NB4 (cell line): ENCODE data around the gene TRERF1.

ENCODE experiments used
- DNase-seq: peaks from one replicate; pipeline ENCODE4 v3.0.0; 2010; ENCODE audit warnings: low read depth
- H3K4me3 ChIP-seq: one replicate; pipeline ENCODE4 v1.5.1; 2011; ENCODE audit warnings: mild to moderate bottlenecking, low read depth, low read length, moderate library complexity
- MYC ChIP-seq: IDR thresholded peaks from 2 replicates; pipeline ENCODE4 v1.6.1; 2011; ENCODE audit warnings: low read depth, low read length
- POLR2A ChIP-seq: IDR thresholded peaks from 2 replicates; pipeline ENCODE4 v1.6.1; 2011; ENCODE audit warnings: mild to moderate bottlenecking; ENCODE audit not compliant: insufficient read length; ENCODE audit errors: extremely low read depth
- TF ChIP-seq, protein P1 (sequence below): IDR thresholded peaks from one replicate; pipeline ENCODE4 v1.5.1; 2012; ENCODE audit warnings: low read depth, low read length
- TF ChIP-seq, protein P2 (sequence below): IDR thresholded peaks from 2 replicates; pipeline ENCODE4 v1.6.1; 2011; ENCODE audit warnings: low read depth, low read length

Gene TRERF1

DNA sequence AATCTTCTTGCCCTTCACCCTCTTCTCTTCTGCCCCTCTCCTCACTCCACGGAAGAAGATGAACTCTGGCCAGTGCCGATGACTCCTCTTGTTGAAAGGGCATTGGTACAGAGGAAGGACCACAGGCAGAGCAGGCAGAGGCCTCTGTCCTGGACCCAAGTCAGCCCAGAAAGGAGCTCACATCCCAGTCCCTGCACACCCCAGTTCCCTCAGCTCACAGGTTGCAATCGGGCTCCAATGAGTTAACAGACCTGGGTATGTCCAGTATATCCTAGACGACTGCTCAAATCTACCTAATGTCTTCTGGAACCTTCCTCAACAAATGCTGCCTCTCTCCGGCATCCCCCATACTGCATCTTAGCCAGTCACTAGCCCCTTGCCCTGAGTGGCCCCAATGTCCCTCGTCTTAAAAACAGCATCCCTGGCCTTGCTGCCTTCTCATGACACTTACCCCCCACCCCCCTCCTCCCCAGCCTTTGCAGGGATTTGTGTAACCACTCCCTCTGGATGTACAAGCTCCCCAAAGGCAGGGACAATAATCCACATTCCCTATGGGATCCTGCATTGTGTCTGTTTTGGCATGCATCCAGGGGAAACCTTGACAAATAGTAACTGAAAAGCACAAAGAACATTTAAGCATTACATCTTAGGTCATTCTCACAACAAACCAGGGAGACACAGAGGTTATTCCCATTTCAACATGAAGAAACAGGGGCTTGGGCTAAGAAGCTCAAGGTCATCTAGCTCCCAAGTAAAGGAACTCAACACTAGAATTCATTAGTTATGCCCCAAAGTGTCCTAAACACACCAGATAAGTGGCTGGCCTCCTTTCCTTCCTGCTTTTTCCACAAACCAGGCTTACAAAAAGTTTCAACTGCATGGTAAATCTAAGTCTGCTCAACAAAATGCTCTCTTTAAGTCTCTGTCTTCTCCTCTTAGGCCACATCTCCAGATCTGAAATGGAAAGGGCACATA lies 45.1 kb downstream of the TRERF1 start:
- TF ChIP-seq POLR2A (no peak), MYC (no peak)
- TF ChIP-seq, protein P1, sequence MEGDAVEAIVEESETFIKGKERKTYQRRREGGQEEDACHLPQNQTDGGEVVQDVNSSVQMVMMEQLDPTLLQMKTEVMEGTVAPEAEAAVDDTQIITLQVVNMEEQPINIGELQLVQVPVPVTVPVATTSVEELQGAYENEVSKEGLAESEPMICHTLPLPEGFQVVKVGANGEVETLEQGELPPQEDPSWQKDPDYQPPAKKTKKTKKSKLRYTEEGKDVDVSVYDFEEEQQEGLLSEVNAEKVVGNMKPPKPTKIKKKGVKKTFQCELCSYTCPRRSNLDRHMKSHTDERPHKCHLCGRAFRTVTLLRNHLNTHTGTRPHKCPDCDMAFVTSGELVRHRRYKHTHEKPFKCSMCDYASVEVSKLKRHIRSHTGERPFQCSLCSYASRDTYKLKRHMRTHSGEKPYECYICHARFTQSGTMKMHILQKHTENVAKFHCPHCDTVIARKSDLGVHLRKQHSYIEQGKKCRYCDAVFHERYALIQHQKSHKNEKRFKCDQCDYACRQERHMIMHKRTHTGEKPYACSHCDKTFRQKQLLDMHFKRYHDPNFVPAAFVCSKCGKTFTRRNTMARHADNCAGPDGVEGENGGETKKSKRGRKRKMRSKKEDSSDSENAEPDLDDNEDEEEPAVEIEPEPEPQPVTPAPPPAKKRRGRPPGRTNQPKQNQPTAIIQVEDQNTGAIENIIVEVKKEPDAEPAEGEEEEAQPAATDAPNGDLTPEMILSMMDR, result no peak
- TF ChIP-seq, protein P2, sequence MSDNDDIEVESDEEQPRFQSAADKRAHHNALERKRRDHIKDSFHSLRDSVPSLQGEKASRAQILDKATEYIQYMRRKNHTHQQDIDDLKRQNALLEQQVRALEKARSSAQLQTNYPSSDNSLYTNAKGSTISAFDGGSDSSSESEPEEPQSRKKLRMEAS, result no peak
- DNase-seq, result no peak
- no peak overlapping the region for H3K4me3 ChIP-seq

DNA sequence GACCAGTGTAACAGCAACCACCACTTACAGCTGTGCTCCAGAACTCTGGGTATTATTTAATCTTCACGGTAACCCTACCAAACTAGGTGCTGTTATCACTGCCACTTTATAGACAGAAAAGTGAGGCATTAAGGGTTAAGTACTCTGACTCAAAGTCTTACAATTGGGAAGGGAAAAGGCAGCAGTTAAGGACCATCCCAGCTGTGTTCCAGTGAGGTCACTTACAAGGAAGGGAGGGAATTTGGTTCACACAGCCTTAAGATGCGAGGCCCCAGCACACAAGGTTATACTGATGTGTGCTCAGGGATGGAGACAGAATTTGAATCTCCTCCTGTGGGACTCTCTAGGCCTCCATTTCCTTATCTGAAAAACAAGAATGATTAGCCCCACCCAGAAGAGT lies 46.7 kb downstream of the TRERF1 start:
- no peak for TF ChIP-seq POLR2A
- TF ChIP-seq, protein P1, result no peak
- TF ChIP-seq, protein P2, result no peak
- no peak for TF ChIP-seq MYC
- no peak overlapping the region for H3K4me3 ChIP-seq
- no peak for DNase-seq

DNA sequence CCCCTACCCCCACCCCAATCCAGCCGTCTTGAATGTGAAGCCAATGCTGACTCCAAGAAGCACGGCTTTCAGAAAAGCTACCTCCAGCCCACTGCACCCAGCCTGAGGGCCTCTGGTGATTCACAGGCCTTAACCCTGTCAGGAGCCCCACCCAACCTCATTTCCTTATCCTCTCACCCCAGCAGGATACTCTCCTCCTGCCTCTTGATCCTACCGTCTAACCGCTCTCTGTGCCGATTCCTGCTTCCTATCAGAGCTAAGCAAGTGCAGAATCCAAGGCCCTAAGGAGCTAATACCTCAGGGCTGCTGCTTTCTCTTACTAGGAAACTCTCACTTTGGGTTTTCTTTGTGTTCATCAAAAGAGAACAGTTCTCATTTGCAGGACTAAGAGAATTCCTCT lies 47.2 kb downstream of the TRERF1 start:
- no peak overlapping the region for H3K4me3 ChIP-seq
- TF ChIP-seq, protein P2, result no peak
- no peak for TF ChIP-seq MYC
- TF ChIP-seq, protein P1, result no peak
- no peak for TF ChIP-seq POLR2A
- no peak for DNase-seq

DNA sequence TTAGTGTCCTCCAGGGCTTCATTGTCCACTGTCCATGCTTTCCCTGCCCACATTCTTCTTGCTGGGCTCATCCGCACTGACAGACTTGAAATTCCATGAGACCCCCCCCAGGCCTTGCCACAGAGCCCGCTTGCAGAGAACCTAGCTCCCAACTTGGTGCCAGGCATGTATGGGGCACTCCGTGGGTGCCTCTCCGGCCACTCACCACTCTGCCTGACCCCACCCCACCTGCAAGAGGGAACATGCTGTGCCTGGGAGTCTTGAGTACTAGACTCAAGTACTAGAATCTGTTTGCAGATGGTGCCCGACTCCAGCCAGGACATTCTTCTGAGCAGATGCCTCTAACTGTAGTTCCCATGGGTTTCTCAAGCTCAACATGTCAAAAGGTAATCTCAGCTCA lies 47.9 kb downstream of the TRERF1 start:
- no peak for DNase-seq
- TF ChIP-seq, protein P1, result no peak
- TF ChIP-seq POLR2A (no peak), MYC (no peak)
- TF ChIP-seq, protein P2, result no peak
- no peak overlapping the region for H3K4me3 ChIP-seq

DNA sequence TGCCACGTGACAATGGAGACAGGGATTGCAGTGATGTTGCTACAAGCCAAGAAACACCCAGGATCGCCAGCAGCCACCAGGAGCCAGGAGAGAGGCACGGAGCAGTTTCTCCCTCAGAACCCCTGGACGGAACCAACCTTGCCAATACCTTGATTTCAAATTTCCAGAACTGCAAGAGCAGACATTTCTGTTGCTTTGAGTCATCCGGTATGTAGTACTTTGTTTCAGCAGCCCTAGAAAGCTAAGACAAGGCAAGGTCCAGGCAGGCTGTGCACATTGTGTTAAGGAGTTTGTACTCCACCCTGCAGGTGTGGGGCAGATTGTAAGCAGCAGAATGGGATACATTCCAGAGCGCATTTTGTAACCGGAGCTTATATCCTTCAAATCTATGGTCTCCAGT lies 48.3 kb downstream of the TRERF1 start:
- TF ChIP-seq POLR2A (no peak), MYC (no peak)
- TF ChIP-seq, protein P2, result no peak
- TF ChIP-seq, protein P1, result no peak
- no peak for DNase-seq
- no peak overlapping the region for H3K4me3 ChIP-seq
